ENCODE measurements around the gene PDE4B.
"Not testable (repeated sequence)": the region's sequence is repeated elsewhere in the genome, so short reads cannot be mapped to it uniquely, and the experiment has no call there.

PDE4B gene

DNA sequence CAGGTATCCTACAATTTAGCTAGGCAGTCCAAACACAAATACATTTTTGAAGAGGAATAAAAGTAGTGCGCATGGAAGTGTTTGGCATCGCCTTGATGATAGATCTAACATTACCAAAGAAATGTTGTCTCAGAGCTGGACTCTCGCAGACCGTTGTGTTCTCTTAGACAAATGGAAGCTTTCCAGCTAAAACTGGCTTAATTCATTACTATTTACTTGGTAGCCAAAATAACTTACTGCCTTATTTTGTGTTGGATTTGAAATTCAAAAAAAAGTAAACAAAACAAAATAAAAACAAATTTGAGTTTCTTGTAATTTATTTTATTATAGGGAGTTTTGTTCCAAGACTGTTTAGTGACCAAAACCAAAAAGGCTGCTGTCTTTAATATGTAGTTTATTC, 51.6 kb downstream of the PDE4B start:
- H3K27ac ChIP-seq, result no peak overlapping the region
- TF ChIP-seq, protein P1, sequence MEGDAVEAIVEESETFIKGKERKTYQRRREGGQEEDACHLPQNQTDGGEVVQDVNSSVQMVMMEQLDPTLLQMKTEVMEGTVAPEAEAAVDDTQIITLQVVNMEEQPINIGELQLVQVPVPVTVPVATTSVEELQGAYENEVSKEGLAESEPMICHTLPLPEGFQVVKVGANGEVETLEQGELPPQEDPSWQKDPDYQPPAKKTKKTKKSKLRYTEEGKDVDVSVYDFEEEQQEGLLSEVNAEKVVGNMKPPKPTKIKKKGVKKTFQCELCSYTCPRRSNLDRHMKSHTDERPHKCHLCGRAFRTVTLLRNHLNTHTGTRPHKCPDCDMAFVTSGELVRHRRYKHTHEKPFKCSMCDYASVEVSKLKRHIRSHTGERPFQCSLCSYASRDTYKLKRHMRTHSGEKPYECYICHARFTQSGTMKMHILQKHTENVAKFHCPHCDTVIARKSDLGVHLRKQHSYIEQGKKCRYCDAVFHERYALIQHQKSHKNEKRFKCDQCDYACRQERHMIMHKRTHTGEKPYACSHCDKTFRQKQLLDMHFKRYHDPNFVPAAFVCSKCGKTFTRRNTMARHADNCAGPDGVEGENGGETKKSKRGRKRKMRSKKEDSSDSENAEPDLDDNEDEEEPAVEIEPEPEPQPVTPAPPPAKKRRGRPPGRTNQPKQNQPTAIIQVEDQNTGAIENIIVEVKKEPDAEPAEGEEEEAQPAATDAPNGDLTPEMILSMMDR (IDR thresholded peaks at IDR 0.05), result no peak
- no peak for DNase-seq (ENCODE audit: low spot score)

DNA sequence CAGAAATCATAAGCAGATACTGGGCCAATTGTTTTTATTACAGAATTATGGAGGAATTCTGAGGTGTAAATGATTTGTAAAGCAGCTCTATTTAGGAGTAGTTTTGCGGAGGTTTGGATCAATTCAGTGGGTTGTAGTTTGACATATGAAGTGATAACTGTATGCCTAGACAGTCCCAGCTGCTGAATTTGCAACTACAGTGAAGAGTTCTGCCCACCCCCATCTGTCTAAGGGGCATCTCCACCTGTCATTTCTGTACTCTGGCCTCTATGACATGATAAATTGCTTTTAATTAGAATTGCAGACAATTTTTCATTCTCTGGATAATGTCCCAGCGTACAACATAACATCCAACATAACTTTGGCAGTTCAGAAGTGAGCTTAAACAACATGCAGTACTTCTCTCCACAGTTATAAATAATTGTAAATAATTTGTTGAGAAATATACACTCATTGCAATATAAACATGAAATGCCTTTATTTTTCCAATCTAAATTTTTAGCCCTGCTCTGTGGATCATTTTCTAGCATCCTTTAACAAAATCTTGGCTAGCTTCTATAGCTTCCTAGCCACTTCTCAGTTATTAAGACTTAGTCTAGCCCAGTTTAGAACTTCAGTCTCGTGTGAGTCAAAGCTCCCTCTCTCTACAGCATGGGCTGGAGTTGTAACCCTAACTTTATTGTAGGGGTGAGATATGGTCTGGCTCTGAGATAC, 52.3 kb downstream of the PDE4B start:
- H3K4me3 ChIP-seq, result no peak overlapping the region
- TF ChIP-seq, protein P1 (IDR thresholded peaks at IDR 0.05), result no peak
- DNase-seq (ENCODE audit: low spot score), result no peak
- H3K27ac ChIP-seq, result no peak overlapping the region

More for the DNA sequence above, 51.6 kb downstream of the PDE4B start:
- no peak overlapping the region for H3K4me3 ChIP-seq

DNA sequence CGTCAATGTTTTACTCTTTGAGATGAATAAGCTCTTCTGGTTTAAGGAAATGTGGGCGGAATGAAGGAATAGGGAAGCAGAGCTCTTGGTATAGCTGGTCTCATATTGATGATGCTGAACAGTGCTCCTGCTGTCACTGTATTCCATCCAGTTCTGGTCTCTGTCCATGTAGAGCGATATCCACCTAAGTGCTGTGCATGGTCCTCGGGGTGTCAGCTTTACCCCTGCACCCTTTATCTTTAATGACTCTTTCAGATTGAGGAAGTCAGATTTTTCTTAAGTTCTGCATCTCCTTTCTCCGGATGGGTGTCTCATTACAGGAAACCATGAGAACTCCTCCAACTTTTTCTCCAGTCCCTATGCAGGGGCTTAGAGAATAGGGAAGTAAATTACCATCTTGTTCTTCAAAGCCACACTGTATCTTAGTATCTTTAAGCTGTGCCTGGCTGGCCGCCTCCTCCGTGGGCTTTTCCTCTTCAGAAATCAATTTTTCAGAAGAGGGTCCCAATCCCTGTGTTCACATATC, 52.9 kb downstream of the PDE4B start:
- Histone ChIP-seq H3K27ac (no peak overlapping the region), H3K4me3 (no peak overlapping the region)
- DNase-seq (ENCODE audit: low spot score), result no peak
- TF ChIP-seq, protein P1 (IDR thresholded peaks at IDR 0.05), result no peak

DNA sequence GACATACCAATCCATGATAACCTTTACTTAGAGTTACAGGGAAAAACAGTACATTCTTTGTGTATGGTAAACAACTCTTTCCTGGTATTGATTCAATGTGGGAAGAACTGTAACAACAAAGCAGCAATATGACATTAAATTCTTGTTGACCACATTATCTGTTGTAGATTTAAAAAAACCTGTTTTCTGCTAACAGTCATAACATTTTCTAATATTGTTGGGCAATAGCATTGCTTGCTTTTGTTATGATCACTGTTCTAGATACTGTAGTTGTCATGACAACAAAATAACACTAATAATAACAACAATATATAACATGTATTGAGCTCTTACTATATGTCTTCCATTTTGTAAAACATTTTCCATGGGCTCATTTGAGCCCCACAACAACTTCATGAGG, 54.2 kb downstream of the PDE4B start:
- Histone ChIP-seq H3K4me3 (no peak overlapping the region), H3K27ac (no peak overlapping the region)
- TF ChIP-seq, protein P1 (IDR thresholded peaks at IDR 0.05), result no peak
- no peak for DNase-seq (ENCODE audit: low spot score)

DNA sequence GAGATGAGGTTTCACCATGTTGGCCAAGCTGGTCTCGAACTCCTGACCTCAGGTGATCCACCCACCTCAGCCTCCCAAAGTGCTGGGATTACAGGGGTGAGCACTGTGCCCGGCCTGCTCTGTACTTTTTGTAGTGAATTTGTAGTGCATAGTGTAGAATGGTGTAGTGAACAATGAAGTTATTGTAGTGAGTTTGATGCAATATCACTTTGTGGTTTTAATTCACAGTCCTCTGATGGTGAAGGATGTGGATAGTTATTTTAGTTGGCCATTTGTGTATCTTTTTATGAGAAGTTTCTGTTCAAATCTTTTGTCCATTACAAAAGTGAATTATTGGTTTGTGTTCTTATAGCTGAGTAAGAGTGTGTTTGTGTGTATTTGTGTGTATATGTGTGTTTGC, 57.6 kb downstream of the PDE4B start:
- Histone ChIP-seq H3K4me3 (no peak overlapping the region), H3K27ac (no peak overlapping the region)
- TF ChIP-seq, protein P1 (IDR thresholded peaks at IDR 0.05), result no peak
- no peak for DNase-seq (ENCODE audit: low spot score)

DNA sequence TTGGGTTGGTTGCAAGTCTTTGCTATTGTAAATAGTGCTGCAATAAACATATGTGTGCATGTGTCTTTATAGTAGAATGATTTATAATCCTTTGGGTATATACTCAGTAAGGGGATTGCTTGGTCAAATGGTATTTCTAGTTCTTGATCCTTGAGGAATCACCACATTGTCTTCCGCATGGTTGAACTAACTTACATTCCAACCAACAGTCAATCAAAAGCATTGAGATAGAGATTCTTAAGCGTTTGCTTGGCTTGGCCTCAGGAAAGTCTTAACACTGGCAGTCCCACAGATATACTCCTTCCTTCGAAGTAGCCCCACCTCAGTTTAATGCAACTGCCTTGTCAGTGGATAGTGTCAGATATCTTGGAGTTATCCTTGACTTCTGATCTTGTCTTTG, 63.9 kb downstream of the PDE4B start:
- not testable (repeated sequence) for H3K27ac ChIP-seq; H3K4me3 ChIP-seq; DNase-seq (ENCODE audit: low spot score)

DNA sequence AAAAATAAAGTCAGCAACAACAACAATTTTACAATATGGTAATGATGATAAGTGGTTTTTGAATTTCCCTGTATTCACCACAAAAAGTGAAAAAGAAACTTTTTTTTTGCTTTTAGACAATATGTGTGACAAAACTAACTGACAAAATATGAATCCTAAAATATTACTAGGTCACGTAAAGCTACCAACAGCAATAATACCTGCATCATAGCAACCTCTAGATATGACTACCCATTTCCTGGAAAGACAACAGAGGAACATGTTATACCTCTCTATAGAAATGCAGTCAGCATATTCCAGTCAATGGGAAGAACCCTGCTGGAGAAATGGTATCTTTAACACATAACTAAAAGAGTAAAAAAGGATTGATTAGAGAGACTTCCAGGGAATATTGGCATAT, 73.7 kb downstream of the PDE4B start:
- Histone ChIP-seq H3K27ac (no peak overlapping the region), H3K4me3 (no peak overlapping the region)
- DNase-seq (ENCODE audit: low spot score), result no peak
- TF ChIP-seq, protein P1 (IDR thresholded peaks at IDR 0.05), result no peak

All from coronary artery (tissue), 2 donors.